HEK293 (cell line): ENCODE data around the gene ARMC3.

Experiments used
- ZBTB17 ChIP-seq: fragments of 450-650 bp; formaldehyde crosslinking; IDR thresholded peaks from 2 replicates; pipeline ENCODE4 v1.5.1; 2016; ENCODE audit warnings: missing biosample characterization, missing genetic modification characterization
- ZNF416 ChIP-seq: fragments of 450-650 bp; formaldehyde crosslinking; IDR thresholded peaks from 2 replicates; pipeline ENCODE4 v1.5.1; 2016; ENCODE audit warnings: missing biosample characterization, missing genetic modification characterization

GRCh38 chr10:23034790-23035189 is 106.9 kb downstream of the ARMC3 start:
- TF ChIP-seq ZNF416 (tag by site-specific recombination) (no peak), ZBTB17 (tag by site-specific recombination) (no peak)
